GM12801 (cell line): ENCODE results near the gene FUT4.

ENCODE experiments used
- CTCF ChIP-seq: IDR thresholded peaks from one replicate; pipeline ENCODE4 v1.5.1; 2011; ENCODE audit warnings: control low read depth; ENCODE audit not compliant: insufficient read length; ENCODE audit errors: extremely low read depth

The FUT4 gene

GRCh38 chr11:94560834-94561233 lies 17.1 kb downstream of the FUT4 start:
- TF ChIP-seq CTCF, result no peak

- TF ChIP-seq CTCF, result no peak
Measured at GRCh38 chr11:94563176-94563847, 19.6 kb downstream of the FUT4 start.

- no peak for TF ChIP-seq CTCF
Measured at GRCh38 chr11:94563848-94564467, 20.2 kb downstream of the FUT4 start.

- no peak for TF ChIP-seq CTCF
Measured at GRCh38 chr11:94567181-94567670, 23.5 kb downstream of the FUT4 start, which contains the start of gene PIWIL4. TSS of gene PIWIL4 (plus strand) at chr11:94567368. CDS start at chr11:94567519, 151 bp downstream.

GRCh38 chr11:94568200-94568599 lies 24.5 kb downstream of the FUT4 start:
- TF ChIP-seq CTCF, result no peak

- no peak for TF ChIP-seq CTCF
Measured at GRCh38 chr11:94568717-94569116, 25.0 kb downstream of the FUT4 start.

GRCh38 chr11:94574193-94574961 lies 30.7 kb downstream of the FUT4 start:
- no peak for TF ChIP-seq CTCF
